Trophoblast cell (in vitro differentiated cells and primary cell): ENCODE measurements around the gene RTN4.

ENCODE experiments used
- DNase-seq, 2 donors: peaks; one replicate each; pipeline ENCODE4 v3.0.0-alpha.2; 2016
- H2AFZ ChIP-seq: 2 replicates; pipeline ENCODE4 v1.6.1; 2013; ENCODE audit warnings: low read length, moderate library complexity, mild to moderate bottlenecking; ENCODE audit not compliant: insufficient read depth, poor library complexity
- H2AK5ac ChIP-seq: 2 replicates; pipeline ENCODE4 v1.6.1; 2013; ENCODE audit warnings: mild to moderate bottlenecking, low read length
- H2BK120ac ChIP-seq: 2 replicates; pipeline ENCODE4 v1.6.1; 2013; ENCODE audit warnings: low read length, mild to moderate bottlenecking, moderate library complexity; ENCODE audit not compliant: insufficient read depth, poor library complexity
- H2BK12ac ChIP-seq: 2 replicates; pipeline ENCODE4 v1.6.1; 2013; ENCODE audit warnings: mild to moderate bottlenecking, low read length, moderate library complexity
- H2BK5ac ChIP-seq: 2 replicates; pipeline ENCODE4 v1.6.1; 2013; ENCODE audit warnings: low read length, low read depth, moderate library complexity, mild to moderate bottlenecking; ENCODE audit not compliant: poor library complexity
- H3K14ac ChIP-seq: 2 replicates; pipeline ENCODE4 v1.6.1; 2013; ENCODE audit warnings: mild to moderate bottlenecking, low read length
- H3K18ac ChIP-seq: 2 replicates; pipeline ENCODE4 v1.6.1; 2013; ENCODE audit warnings: mild to moderate bottlenecking, low read length
- H3K23ac ChIP-seq: 2 replicates; pipeline ENCODE4 v1.6.1; 2013; ENCODE audit warnings: low read length
- H3K27ac ChIP-seq: 2 replicates; pipeline ENCODE4 v1.5.1; 2013; ENCODE audit warnings: low read depth, mild to moderate bottlenecking, inconsistent platforms, low read length, moderate library complexity
- H3K27me3 ChIP-seq: 2 replicates; pipeline ENCODE4 v1.6.1; 2013; ENCODE audit warnings: inconsistent platforms, mild to moderate bottlenecking, low read length, moderate library complexity; ENCODE audit not compliant: insufficient read depth
- H3K36me3 ChIP-seq, 2 experiments: 1 replicate in 1 of 2; 2 replicates in 1 of 2; pipeline ENCODE4 v1.6.1; 2013; ENCODE audit warnings: low read length in 2 of 2, mild to moderate bottlenecking in 2 of 2, moderate library complexity in 1 of 2; ENCODE audit not compliant: insufficient read depth in 2 of 2, control insufficient read depth in 1 of 2
- H3K4ac ChIP-seq: 2 replicates; pipeline ENCODE4 v1.6.1; 2013; ENCODE audit warnings: low read depth, mild to moderate bottlenecking, low read length, moderate library complexity
- H3K4me1 ChIP-seq, 2 experiments: 1 replicate in 1 of 2; 2 replicates in 1 of 2; pipeline ENCODE4 v1.6.1; 2013; ENCODE audit warnings: low read length in 2 of 2, mild to moderate bottlenecking in 2 of 2, moderate library complexity in 1 of 2; ENCODE audit not compliant: insufficient read depth in 2 of 2, control insufficient read depth in 1 of 2
- H3K4me2 ChIP-seq: 2 replicates; pipeline ENCODE4 v1.6.1; 2013; ENCODE audit warnings: inconsistent platforms, mild to moderate bottlenecking, low read length, moderate library complexity
- H3K4me3 ChIP-seq: 2 replicates; pipeline ENCODE4 v1.5.1; 2013; ENCODE audit warnings: mild to moderate bottlenecking, low read depth, low read length, inconsistent platforms
- H3K79me1 ChIP-seq: one replicate; pipeline ENCODE4 v1.6.1; 2013; ENCODE audit warnings: low read length
- H3K79me2 ChIP-seq: 2 replicates; pipeline ENCODE4 v1.6.1; 2013; ENCODE audit warnings: low read length, mild to moderate bottlenecking; ENCODE audit not compliant: control insufficient read depth, insufficient read depth, poor library complexity
- H3K9ac ChIP-seq: 2 replicates; pipeline ENCODE4 v1.6.1; 2013; ENCODE audit warnings: mild to moderate bottlenecking, low read length
- H3K9me3 ChIP-seq: 2 replicates; pipeline ENCODE4 v1.6.1; 2013; ENCODE audit warnings: low read depth, mild to moderate bottlenecking, control low read depth, inconsistent platforms, low read length; ENCODE audit not compliant: insufficient read depth
- H4K12ac ChIP-seq: 2 replicates; pipeline ENCODE4 v1.6.1; 2013; ENCODE audit warnings: low read depth, mild to moderate bottlenecking, low read length, moderate library complexity
- H4K8ac ChIP-seq: 2 replicates; pipeline ENCODE4 v1.6.1; 2013; ENCODE audit warnings: low read depth, mild to moderate bottlenecking, low read length, moderate library complexity
- H4K91ac ChIP-seq: one replicate; pipeline ENCODE4 v1.6.1; 2013; ENCODE audit warnings: low read depth, mild to moderate bottlenecking, low read length, moderate library complexity
- WGBS: extraction: QIAGEN DNeasy Blood & Tissue Kit; methylation state at CpG from one replicate; pipeline ENCODE4 v1.1.7; 2013; ENCODE audit warnings: missing lambda C conversion rate; ENCODE audit not compliant: insufficient read length, insufficient coverage; ENCODE audit errors: extremely low coverage; 5-methylcytosine and 5-hydroxymethylcytosine counted together

RTN4 gene

GRCh38 chr2:55019526-55020258 lies 30.6 kb downstream of the RTN4 start:
- H2BK5ac ChIP-seq = no peak overlapping the region
- no peak overlapping the region for H3K18ac ChIP-seq
- no peak overlapping the region for H4K91ac ChIP-seq
- no peaks in the 10 kb centered on the region for H3K79me1 ChIP-seq
- H3K79me2 ChIP-seq = peaks cover 6% of the 10 kb centered on the region
- no peak overlapping the region for H3K23ac ChIP-seq
- H3K4me2 ChIP-seq = no peak overlapping the region
- no peak overlapping the region for H3K4me3 ChIP-seq
- H3K27ac ChIP-seq = no peak overlapping the region
- H4K12ac ChIP-seq = no peak overlapping the region
- no peaks in the 10 kb centered on the region for H3K9me3 ChIP-seq
- DNase-seq = peak in 1 of 2 donors; percentile 60
- no peak overlapping the region for H2AK5ac ChIP-seq
- H4K8ac ChIP-seq = no peak overlapping the region
- no peak overlapping the region for H2BK120ac ChIP-seq
- H3K14ac ChIP-seq = no peak overlapping the region
- H3K27me3 ChIP-seq = no peaks in the 10 kb centered on the region
- peaks cover 0 to 2% of the 10 kb centered on the region in 2 experiments for H3K4me1 ChIP-seq
- no peak overlapping the region for H2BK12ac ChIP-seq
- H3K4ac ChIP-seq = peak overlapping the region; percentile 90
- H2AFZ ChIP-seq = no peak overlapping the region
- H3K9ac ChIP-seq = no peak overlapping the region
- peaks cover 0 to 4% of the 10 kb centered on the region in 2 experiments for H3K36me3 ChIP-seq
- WGBS = no CpG with 5 or more reads among the region's 5 CpGs

DNA sequence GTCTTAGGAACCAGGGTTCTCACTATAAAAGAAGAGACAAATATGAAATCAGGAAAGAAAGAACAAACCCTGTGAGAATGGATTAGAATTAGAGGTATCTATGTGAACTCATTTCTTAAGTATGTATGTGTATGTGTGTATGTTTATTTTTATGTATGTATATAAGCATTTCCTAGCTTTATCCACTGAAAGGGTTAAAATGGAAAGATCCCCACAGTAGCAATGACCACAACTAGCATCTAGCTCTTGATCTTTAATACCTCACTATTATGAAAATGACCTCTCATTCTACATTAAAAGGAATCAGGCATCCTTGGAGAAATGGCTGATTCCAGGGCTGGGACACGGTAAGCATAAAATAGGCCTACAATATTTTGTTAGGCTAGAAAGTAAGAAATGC lies 31.6 kb downstream of the RTN4 start:
- Histone ChIP-seq H2BK5ac (no peak overlapping the region), H4K12ac (no peak overlapping the region)
- WGBS = no CpG with 5 or more reads among the region's 1 CpG

GRCh38 chr2:55017880-55018279 lies 32.4 kb downstream of the RTN4 start:
- Histone ChIP-seq H3K27me3 (no peaks in the 10 kb centered on the region), H3K4me1 (no peaks in the 10 kb centered on the region), H3K4me2 (no peak overlapping the region), H4K12ac (no peak overlapping the region), H3K27ac (no peak overlapping the region), H2AK5ac (no peak overlapping the region), H3K9ac (no peak overlapping the region), H3K79me2 (peaks cover 6% of the 10 kb centered on the region), H3K36me3 (peaks cover 0 to 4% of the 10 kb centered on the region in 2 experiments), H3K14ac (no peak overlapping the region), H3K4me3 (no peak overlapping the region), H2AFZ (no peak overlapping the region), H2BK5ac (no peak overlapping the region), H2BK12ac (no peak overlapping the region), H2BK120ac (no peak overlapping the region), H3K23ac (no peak overlapping the region), H3K9me3 (no peaks in the 10 kb centered on the region), H4K8ac (no peak overlapping the region), H3K79me1 (no peaks in the 10 kb centered on the region), H3K4ac (peak overlapping the region; percentile 62), H4K91ac (no peak overlapping the region), H3K18ac (no peak overlapping the region)
- peak; percentile 33 to 79 for DNase-seq
- WGBS = no CpG with 5 or more reads among the region's 3 CpGs

More for the DNA sequence above, 31.6 kb downstream of the RTN4 start:
- Histone ChIP-seq H3K36me3 (peaks cover 0 to 4% of the 10 kb centered on the region in 2 experiments), H4K91ac (no peak overlapping the region), H2BK12ac (no peak overlapping the region), H3K9me3 (no peaks in the 10 kb centered on the region), H3K79me2 (peaks cover 6% of the 10 kb centered on the region), H3K27me3 (no peaks in the 10 kb centered on the region), H3K18ac (no peak overlapping the region), H3K14ac (no peak overlapping the region), H3K79me1 (no peaks in the 10 kb centered on the region), H2AFZ (no peak overlapping the region), H3K4ac (peak overlapping the region; percentile 89), H2BK120ac (no peak overlapping the region), H4K8ac (no peak overlapping the region), H2AK5ac (no peak overlapping the region), H3K4me2 (no peak overlapping the region), H3K4me3 (no peak overlapping the region), H3K4me1 (no peaks in the 10 kb centered on the region), H3K23ac (no peak overlapping the region), H3K27ac (no peak overlapping the region), H3K9ac (no peak overlapping the region)
- DNase-seq = no peak

GRCh38 chr2:55017428-55017827 lies 32.8 kb downstream of the RTN4 start:
- Histone ChIP-seq H2AK5ac (no peak overlapping the region), H2BK120ac (no peak overlapping the region), H4K91ac (no peak overlapping the region), H3K79me2 (peaks cover 6% of the 10 kb centered on the region), H4K8ac (no peak overlapping the region), H2AFZ (no peak overlapping the region), H3K4me3 (no peak overlapping the region), H3K4me1 (no peaks in the 10 kb centered on the region), H2BK5ac (no peak overlapping the region), H3K79me1 (no peaks in the 10 kb centered on the region), H3K36me3 (peaks cover 0 to 4% of the 10 kb centered on the region in 2 experiments), H4K12ac (no peak overlapping the region), H3K14ac (no peak overlapping the region), H3K9ac (no peak overlapping the region), H3K9me3 (no peaks in the 10 kb centered on the region), H3K23ac (no peak overlapping the region), H3K27ac (no peak overlapping the region), H3K4me2 (no peak overlapping the region), H3K27me3 (no peaks in the 10 kb centered on the region), H3K4ac (no peak overlapping the region), H2BK12ac (no peak overlapping the region), H3K18ac (no peak overlapping the region)
- WGBS = no CpG with 5 or more reads among the region's 3 CpGs
- DNase-seq = no peak
